K562 (cell line): Measurements from ENCODE around the gene MGAT5. TPM values are rescaled to one million over a fixed set of nuclear protein-coding genes. Genes with fewer than 3 reads are reported as not detected.

Experiments used
- ELF2 ChIP-seq: fragments of 250-450 bp; sonication (Bioruptor Pico); IDR thresholded peaks from 2 replicates; pipeline ENCODE4 v1.5.0; 2021; ENCODE audit warnings: mild to moderate bottlenecking
- ETV6 ChIP-seq, 3 experiments: fragments of 150-350 bp in 1 of 3; sonication (generic) in 1 of 3; formaldehyde crosslinking in 1 of 3; IDR thresholded peaks; 2 replicates each; pipeline versions ENCODE4 v1.6.1 to v1.8.0; 2014 to 2022; ENCODE audit warnings: borderline replicate concordance in 2 of 3, low read depth in 2 of 3, antibody characterized with exemption in 1 of 3, low read length in 1 of 3, mild to moderate bottlenecking in 1 of 3, missing genetic modification reagents in 1 of 3
- GTF2F1 ChIP-seq: IDR thresholded peaks from 2 replicates; pipeline ENCODE4 v1.6.1; 2011; ENCODE audit warnings: low read depth, low read length, improper control_type of control experiment
- polyA plus RNA-seq, 8 experiments: library from polyadenylated mRNA; depleted of rRNA in 4 of 8; stranded (reverse) in 5 of 8; unstranded in 3 of 8; fragments of >200 nt; fragmentation: Nextera tagmentation in 2 of 8; fragmentation: Illumina TruSeq in 1 of 8; extraction: Ambion mirVana in 2 of 8; extraction: Trizol in 1 of 8; gene quantifications; 2 replicates each; pipeline versions ENCODE4 v1.2.1 to v1.2.3, GENCODE V29; 2011 to 2014; ENCODE audit warnings: inconsistent platforms in 1 of 8, missing spikeins in 1 of 8
- total RNA-seq, 7 experiments: library from RNA; depleted of rRNA in 6 of 7; stranded (reverse); fragments of >200 nt in 6 of 7; fragmentation: Illumina TruSeq in 2 of 7; extraction: Trizol in 2 of 7; gene quantifications; 2 replicates each; pipeline versions ENCODE4 v1.2.1 to v1.2.3, GENCODE V29; 2011 to 2021; ENCODE audit warnings: low replicate concordance in 1 of 7
- TF ChIP-seq, protein P1 (sequence below): fragments of 450-650 bp; IDR thresholded peaks from 2 replicates; pipeline ENCODE4 v1.6.1; 2016; ENCODE audit warnings: low read depth
- TF ChIP-seq, protein P2 (sequence below): conservative IDR thresholded peaks from 2 replicates; pipeline ENCODE4 v1.6.1; 2011; ENCODE audit warnings: low read depth, mild to moderate bottlenecking, low read length; ENCODE audit not compliant: control insufficient read depth
- TF ChIP-seq, protein P3 (sequence below): fragments of 200-800 bp; sonication (Bioruptor generic); IDR thresholded peaks from 2 replicates; pipeline ENCODE4 v1.6.1; 2017; ENCODE audit warnings: missing genetic modification characterization, missing compliant biosample characterization

MGAT5 gene
- total and polyA plus RNA-seq, 9 of the 15 experiments (the other 6 are each of a cell fraction or from before 2014, with no cell fraction given) = 1.6 to 18.6 (median 11.1) TPM

DNA sequence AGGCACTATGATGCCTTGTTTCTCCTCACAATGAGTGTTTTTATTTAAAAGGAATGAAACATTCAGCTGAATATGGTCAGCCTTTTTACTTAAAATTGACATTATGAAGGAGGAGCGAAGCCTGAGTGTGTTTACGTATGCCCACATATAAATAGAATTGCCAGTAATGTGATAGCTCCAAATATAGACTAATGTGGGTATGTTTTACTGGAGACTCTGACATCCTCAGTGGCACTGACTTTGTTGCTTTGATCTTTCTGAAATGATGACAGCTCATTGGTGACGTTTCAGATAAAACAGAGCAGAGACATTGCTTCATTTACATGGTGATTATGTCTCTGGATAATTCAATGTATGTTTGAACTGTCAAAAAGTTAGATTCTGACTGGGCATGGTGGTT is 167.0 kb downstream of the MGAT5 start (continued):
- TF ChIP-seq, protein P1, sequence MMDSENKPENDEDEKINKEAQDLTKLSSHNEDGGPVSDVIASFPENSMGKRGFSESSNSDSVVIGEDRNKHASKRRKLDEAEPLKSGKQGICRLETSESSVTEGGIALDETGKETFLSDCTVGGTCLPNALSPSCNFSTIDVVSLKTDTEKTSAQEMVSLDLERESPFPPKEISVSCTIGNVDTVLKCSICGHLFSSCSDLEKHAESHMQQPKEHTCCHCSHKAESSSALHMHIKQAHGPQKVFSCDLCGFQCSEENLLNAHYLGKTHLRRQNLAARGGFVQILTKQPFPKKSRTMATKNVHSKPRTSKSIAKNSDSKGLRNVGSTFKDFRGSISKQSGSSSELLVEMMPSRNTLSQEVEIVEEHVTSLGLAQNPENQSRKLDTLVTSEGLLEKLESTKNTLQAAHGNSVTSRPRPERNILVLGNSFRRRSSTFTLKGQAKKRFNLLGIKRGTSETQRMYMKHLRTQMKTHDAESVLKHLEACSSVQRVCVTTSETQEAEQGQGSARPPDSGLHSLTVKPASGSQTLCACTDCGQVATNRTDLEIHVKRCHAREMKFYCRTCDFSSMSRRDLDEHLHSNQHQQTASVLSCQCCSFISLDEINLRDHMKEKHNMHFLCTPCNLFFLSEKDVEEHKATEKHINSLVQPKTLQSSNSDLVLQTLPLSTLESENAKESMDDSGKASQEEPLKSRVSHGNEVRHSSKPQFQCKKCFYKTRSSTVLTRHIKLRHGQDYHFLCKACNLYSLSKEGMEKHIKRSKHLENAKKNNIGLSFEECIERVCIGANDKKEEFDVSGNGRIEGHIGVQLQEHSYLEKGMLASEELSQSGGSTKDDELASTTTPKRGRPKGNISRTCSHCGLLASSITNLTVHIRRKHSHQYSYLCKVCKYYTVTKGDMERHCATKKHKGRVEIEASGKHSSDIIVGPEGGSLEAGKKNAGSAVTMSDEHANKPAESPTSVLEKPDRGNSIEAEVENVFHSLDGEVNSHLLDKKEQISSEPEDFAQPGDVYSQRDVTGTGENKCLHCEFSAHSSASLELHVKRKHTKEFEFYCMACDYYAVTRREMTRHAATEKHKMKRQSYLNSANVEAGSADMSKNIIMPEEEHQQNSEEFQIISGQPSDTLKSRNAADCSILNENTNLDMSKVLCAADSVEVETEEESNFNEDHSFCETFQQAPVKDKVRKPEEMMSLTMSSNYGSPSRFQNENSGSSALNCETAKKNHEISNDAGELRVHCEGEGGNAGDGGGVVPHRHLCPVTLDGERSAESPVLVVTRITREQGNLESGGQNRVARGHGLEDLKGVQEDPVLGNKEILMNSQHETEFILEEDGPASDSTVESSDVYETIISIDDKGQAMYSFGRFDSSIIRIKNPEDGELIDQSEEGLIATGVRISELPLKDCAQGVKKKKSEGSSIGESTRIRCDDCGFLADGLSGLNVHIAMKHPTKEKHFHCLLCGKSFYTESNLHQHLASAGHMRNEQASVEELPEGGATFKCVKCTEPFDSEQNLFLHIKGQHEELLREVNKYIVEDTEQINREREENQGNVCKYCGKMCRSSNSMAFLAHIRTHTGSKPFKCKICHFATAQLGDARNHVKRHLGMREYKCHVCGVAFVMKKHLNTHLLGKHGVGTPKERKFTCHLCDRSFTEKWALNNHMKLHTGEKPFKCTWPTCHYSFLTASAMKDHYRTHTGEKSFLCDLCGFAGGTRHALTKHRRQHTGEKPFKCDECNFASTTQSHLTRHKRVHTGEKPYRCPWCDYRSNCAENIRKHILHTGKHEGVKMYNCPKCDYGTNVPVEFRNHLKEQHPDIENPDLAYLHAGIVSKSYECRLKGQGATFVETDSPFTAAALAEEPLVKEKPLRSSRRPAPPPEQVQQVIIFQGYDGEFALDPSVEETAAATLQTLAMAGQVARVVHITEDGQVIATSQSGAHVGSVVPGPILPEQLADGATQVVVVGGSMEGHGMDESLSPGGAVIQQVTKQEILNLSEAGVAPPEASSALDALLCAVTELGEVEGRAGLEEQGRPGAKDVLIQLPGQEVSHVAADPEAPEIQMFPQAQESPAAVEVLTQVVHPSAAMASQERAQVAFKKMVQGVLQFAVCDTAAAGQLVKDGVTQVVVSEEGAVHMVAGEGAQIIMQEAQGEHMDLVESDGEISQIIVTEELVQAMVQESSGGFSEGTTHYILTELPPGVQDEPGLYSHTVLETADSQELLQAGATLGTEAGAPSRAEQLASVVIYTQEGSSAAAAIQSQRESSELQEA = no peak
- TF ChIP-seq ELF2 (no peak), GTF2F1 (no peak), ETV6 (IDR thresholded peaks at IDR 0.05; ENCODE audit: borderline replicate concordance in 1 of 2, low read depth in 2 of 2, low read length in 1 of 2) (no peak), ETV6 (CRISPR knock-in tag; IDR thresholded peaks at IDR 0.05; ENCODE audit: borderline replicate concordance) (no peak)
- TF ChIP-seq, protein P2, sequence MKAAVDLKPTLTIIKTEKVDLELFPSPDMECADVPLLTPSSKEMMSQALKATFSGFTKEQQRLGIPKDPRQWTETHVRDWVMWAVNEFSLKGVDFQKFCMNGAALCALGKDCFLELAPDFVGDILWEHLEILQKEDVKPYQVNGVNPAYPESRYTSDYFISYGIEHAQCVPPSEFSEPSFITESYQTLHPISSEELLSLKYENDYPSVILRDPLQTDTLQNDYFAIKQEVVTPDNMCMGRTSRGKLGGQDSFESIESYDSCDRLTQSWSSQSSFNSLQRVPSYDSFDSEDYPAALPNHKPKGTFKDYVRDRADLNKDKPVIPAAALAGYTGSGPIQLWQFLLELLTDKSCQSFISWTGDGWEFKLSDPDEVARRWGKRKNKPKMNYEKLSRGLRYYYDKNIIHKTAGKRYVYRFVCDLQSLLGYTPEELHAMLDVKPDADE = no peak
- TF ChIP-seq, protein P3, sequence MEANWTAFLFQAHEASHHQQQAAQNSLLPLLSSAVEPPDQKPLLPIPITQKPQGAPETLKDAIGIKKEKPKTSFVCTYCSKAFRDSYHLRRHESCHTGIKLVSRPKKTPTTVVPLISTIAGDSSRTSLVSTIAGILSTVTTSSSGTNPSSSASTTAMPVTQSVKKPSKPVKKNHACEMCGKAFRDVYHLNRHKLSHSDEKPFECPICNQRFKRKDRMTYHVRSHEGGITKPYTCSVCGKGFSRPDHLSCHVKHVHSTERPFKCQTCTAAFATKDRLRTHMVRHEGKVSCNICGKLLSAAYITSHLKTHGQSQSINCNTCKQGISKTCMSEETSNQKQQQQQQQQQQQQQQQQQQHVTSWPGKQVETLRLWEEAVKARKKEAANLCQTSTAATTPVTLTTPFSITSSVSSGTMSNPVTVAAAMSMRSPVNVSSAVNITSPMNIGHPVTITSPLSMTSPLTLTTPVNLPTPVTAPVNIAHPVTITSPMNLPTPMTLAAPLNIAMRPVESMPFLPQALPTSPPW (CRISPR knock-in tag) = no peak
